Inflammatory macrophage treated with lipopolysaccharide for 1 hour (primary cell): ENCODE results near the gene IGF2.
"Not testable (repeated sequence)": the region's sequence is repeated elsewhere in the genome, so short reads cannot be mapped to it uniquely, and the experiment has no call there.

Experiments used
- DNase-seq, 2 donors: peaks; one replicate each; pipeline ENCODE4 v3.0.0-alpha.2; 2020 to 2022

IGF2 gene

DNA sequence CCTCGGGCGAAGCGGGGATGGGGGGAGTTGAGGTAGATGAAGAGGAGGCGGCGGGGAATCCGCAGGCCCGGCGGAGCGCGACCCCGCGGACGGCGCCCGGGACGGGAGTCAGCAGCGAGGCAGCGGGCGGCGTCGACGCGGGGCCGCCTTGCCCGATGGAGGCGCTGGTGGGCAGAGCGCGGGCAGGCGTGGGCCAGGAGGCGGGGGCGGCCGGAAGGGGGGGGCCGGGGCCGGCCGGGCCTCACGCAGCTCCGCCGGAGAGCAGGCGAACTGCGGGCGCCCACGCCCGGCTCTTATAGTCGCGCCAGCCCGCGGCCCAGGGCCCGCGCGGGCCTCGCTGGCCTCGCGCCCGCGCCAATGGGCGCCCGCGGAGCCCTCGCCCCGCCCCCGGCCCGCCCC, at the start of gene IGF2:
Gene IGF2 (minus strand): TSS at position 267 of the 399 bp plus-strand sequence. CDS start 3,866 bp downstream, outside the sequence.
- DNase-seq = no peak

DNA sequence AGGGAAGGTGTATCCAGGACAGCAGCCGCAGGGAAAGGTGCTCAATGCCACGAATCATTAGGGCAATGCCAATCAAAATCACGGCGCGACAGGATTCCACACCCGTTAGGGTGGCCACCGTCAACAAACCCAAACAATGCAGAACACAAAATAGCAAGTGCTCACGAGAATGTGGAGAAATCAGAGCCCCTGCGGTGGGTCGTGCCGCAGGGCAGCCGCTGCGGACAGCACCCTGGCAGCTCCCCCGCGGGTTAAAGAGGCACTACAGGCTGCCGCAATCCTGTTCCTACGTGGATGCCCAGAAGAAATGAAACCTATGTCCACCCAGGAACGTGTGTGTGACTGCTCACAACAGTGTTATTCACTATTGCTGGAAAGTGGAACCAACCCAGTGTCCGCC, 49.6 kb upstream of the IGF2 start:
- no peak for DNase-seq

GRCh38 chr11:2187280-2187707, 48.1 kb upstream of the IGF2 start:
- no peak for DNase-seq

DNA sequence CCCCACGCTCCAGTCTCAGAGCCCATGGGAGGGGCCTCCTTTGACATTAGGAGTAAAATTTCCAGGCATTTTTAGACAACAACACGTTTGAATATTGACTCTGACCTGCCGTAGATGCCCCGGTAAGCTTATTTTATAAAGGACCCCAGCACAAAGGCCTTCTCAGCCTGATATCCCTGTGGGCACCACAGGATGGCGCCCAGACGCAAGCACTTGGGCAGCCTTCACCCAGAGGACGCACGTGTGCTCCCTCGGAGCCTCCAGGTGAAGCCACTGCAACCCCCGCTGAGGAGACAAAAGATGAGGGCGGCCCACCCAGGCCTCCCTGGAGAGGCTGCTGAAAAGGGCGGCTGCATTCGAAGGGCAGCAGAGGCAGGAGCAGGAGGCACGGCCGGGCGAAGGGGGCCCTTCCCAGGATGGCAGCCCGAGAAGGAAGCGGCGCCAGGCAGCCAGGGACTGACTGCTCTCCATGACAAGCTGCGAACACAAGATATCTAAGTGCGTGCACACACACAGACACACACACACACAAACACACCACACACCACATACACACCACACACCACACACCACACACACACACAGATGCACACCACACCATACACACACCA, 47.6 kb upstream of the IGF2 start:
- peak in 1 of 2 donors; percentile 44 for DNase-seq

DNA sequence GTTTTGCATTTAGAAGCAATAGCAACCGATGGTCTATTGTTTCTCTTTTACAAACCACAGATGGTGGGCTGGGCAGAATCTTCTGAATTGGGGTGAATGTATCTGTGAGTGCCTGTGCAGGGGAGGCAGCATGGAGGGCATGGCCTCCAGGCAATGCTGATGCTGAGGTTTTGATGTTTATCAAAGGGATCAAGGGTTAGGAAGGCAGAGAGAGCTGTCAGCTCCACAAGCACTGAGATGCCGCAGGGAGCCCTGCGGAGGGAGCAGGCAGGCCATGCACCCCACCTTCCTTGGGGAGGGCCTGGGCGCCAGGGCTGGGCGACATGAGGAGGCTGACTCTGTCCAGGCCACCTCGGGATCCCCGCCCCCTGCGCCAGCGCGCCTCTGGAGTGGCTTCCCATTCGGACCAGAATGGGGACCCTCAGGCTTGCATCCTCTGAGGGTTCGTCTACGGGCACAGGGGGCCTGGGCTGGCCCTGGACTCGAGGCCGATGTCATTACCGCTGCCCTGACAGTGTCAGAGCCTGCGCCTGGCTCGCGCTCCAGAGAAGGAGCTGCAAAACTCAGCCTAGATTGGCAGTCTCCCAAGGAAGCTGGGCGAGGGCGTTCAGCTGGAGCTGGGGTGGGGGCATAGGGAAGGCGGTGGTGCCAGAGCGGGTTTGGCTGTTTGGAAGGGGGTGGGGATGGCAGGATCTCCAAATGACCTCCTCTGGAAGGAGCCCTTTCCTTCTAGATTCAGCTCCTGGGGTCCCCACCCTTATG, 46.3 kb upstream of the IGF2 start:
- no peak for DNase-seq

- no peak for DNase-seq
Measured at GRCh38 chr11:2182692-2183474, 43.7 kb upstream of the IGF2 start.

- no peak for DNase-seq
Measured at GRCh38 chr11:2182075-2182474, 42.9 kb upstream of the IGF2 start.

GRCh38 chr11:2180789-2181370, 41.7 kb upstream of the IGF2 start:
- DNase-seq = no peak

DNA sequence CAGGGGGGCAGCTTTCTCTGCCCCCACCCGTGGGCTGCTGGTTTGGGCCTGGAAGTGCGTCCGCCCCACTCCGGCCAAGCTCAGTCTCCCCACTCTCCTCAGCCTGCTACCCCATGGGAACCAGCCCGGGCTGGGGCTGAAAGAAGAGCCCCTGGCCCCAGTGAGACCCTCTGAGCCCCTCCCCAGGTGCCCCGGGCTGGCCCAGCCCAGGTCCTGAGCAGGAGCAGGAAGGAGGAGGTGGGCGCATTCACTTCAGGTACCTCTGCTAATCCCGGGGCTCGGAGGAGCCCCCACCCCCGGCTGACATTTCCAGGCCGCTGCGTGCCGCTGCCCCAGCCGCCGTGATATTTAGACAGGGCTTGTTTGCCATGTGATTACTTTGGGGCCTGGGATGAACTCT, 41.2 kb upstream of the IGF2 start:
- DNase-seq = no peak

GRCh38 chr11:2179516-2179915, 40.3 kb upstream of the IGF2 start:
- DNase-seq = no peak

GRCh38 chr11:2178906-2179494, 39.8 kb upstream of the IGF2 start:
- no peak for DNase-seq

GRCh38 chr11:2178055-2178773, 39.0 kb upstream of the IGF2 start:
- not testable (repeated sequence) for DNase-seq

- no peak for DNase-seq
Measured at GRCh38 chr11:2177076-2177475, 37.9 kb upstream of the IGF2 start.

GRCh38 chr11:2176389-2176900, 37.3 kb upstream of the IGF2 start:
- no peak for DNase-seq

DNA sequence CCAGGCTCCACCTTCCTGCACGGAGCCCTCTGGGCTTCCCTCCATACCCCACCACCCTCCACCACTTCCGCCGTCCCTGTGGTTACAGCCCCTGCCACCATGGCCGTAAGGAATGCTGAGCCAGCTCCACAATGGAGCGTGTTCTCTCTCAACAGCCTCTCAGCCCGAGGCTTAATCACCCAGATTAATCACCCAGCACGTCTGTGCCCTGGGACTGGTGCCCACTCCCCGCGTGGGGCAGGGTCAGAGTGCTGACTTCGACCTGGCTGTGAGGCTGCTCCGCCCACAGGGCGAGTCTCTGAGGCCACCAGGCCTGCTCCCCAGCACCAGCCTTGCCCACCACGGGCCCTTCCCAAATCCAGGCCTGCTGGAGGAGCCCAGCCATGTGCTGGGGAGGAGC, 36.5 kb upstream of the IGF2 start:
- no peak for DNase-seq

DNA sequence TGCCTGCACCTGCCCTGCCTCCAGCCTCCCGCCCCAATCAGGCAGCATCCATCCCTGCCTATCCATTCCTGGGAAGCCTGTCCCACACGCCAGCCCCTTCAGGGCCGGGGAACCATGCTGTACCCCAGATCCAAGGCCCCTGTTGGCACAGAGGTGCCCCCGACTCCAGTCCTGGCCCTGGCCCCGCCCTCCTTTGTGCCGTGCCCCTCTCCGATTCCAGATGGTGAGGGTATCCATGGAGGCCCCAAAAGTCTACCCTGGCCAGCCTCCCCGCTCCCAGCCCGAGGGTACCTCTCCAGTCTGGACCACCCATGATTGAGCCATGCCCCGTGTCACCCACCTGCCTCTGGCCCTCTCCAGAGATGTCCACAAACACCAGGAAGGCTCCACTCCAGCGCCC, 35.2 kb upstream of the IGF2 start:
- no peak for DNase-seq

- no peak for DNase-seq
Measured at GRCh38 chr11:2173761-2174160, 34.6 kb upstream of the IGF2 start.

- no peak for DNase-seq
Measured at GRCh38 chr11:2173150-2173693, 34.0 kb upstream of the IGF2 start.

- no peak for DNase-seq
Measured at GRCh38 chr11:2172676-2173075, 33.5 kb upstream of the IGF2 start.

DNA sequence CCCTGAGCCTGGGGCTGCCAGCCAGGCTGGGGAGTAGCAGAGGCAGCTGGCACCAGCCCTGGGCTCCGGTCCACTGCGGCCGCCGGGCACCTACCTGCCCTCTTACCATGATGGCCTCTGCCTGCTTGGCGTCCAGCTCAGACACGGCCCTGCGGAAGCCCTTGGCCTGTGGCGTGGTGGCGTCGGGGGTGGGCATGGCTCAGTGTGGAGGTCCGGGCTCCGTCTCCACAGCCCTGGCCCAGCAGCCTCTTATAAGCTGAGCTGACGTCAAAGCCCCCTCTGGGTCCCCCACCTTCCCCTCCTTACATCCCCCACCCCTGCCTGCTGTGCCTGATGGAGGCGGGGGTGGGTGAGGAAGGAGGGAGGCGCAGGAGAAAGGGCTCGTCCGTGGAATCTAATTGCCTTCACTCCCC, 32.4 kb upstream of the IGF2 start, which contains the start of gene TH:
Gene TH (minus strand): TSS at position 225 of the 413 bp plus-strand sequence. CDS start 29 bp downstream, at position 196.
- DNase-seq = no peak
